Measurements from ENCODE around the gene CLTRN.

CLTRN gene

DNA sequence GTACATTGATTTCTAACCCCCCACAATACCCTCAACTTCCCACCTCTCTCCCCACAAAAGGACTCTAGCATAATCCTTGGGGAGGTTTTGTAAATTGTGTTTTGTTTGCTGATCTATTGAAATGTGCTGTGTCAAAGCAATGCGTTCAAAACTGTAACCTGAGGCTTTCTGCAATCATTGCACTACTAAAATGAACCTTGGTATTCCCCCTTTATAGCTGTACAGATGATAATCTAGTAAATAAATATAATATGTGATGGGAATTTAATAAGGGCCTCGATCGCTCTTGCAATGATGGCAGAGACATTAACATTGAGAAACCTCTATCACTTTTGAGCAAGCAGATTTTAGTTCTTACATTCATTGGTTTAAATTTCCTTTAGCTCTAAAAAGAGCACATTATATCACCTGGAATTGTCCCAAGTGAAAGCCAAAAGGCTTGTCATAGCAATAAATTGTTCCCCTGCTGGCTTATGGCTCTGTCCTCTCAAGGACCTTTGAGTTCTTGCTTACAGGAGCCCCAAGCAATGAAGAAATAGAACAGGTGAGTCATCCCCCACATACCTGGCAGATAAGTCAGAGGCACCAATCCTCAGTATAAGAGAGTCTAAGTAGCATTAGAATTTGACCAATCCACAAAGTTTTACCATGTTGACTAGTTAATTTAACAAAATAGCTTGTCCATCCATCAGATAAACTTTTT, 45.4 kb downstream of the CLTRN start:
- H3K9me3 Mint-ChIP-seq, result peaks cover 3% of the 10 kb centered on the region
- ATAC-seq, result no peak
- H3K36me3 Mint-ChIP-seq (ENCODE audit: low read depth), result no peaks in the 10 kb centered on the region
- H3K27me3 Mint-ChIP-seq, result no peaks in the 10 kb centered on the region
- no peak overlapping the region for H3K27ac Mint-ChIP-seq
- no peak for DNase-seq
- no peak overlapping the region for H3K4me3 Mint-ChIP-seq
- H3K4me1 Mint-ChIP-seq, result no peaks in the 10 kb centered on the region

DNA sequence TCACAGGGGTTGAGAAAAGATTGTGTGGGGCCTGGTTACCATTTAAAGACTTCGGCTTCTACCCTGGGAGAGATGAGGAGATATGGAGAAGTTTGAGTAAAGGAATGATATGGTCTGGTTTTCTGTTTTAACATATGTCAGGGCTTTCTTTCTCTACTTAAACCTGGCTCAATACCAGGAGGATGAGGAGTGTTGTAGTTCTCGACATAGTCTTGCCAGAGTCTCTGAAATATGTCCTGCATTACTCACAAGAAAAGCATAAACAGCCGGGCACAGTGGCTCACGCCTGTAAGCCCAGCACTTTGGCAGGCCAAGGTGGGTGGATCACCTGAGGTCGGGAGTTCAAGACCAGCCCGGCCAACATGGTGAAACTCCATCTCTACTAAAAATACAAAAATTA, 47.5 kb downstream of the CLTRN start:
- Mint-ChIP-seq H3K4me1 (no peaks in the 10 kb centered on the region), H3K9me3 (no peaks in the 10 kb centered on the region), H3K36me3 (ENCODE audit: low read depth) (no peaks in the 10 kb centered on the region), H3K27me3 (no peaks in the 10 kb centered on the region), H3K27ac (no peak overlapping the region), H3K4me3 (no peak overlapping the region)
- no peak for DNase-seq
- ATAC-seq, result no peak

DNA sequence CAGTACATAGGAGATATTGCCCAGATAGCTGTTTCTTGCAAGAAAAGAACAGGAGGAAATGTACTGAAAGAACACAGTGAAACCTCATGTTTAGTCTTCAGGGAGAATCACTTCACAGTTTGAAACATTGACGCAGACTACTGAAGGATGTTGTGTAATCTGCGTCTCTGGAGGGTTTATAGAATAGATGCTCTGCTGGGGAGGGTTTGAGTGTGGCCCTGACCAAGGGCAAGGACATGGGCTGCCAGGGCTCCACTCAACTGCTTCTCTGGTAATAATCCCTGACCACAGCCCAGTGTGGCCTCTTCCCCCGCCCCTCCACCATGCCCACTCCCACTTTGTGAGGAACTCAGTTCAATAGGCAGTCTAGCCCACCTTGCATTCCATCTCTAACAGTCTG, 48.1 kb downstream of the CLTRN start:
- Mint-ChIP-seq H3K9me3 (no peaks in the 10 kb centered on the region), H3K36me3 (ENCODE audit: low read depth) (no peaks in the 10 kb centered on the region), H3K27ac (no peak overlapping the region), H3K4me1 (no peaks in the 10 kb centered on the region), H3K4me3 (no peak overlapping the region), H3K27me3 (no peaks in the 10 kb centered on the region)
- no peak for ATAC-seq
- DNase-seq, result no peak

DNA sequence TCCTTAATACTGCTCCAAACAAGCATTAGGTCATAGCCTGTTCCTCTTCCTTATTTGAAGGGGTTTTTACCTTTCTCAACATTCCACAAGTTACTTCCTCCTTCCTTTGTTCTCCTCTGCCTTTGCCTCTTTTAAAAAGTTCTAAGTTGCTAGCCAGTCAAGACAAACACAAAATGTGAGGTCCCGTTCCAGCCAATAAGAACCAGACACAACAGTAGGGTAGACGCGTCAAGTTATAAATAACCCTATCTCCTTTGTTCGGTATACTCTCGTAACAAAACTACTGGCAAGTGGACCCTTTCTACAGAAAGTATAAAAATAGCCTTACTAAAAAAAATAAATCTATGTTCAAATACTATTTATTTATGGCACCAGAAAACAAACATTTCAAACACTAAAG, 57.5 kb downstream of the CLTRN start:
- DNase-seq, result no peak
- ATAC-seq, result no peak
- H3K27ac Mint-ChIP-seq, result no peak overlapping the region
- no peaks in the 10 kb centered on the region for H3K4me1 Mint-ChIP-seq
- H3K4me3 Mint-ChIP-seq, result no peak overlapping the region
- no peaks in the 10 kb centered on the region for H3K27me3 Mint-ChIP-seq
- H3K9me3 Mint-ChIP-seq, result no peaks in the 10 kb centered on the region
- H3K36me3 Mint-ChIP-seq (ENCODE audit: low read depth), result no peaks in the 10 kb centered on the region

DNA sequence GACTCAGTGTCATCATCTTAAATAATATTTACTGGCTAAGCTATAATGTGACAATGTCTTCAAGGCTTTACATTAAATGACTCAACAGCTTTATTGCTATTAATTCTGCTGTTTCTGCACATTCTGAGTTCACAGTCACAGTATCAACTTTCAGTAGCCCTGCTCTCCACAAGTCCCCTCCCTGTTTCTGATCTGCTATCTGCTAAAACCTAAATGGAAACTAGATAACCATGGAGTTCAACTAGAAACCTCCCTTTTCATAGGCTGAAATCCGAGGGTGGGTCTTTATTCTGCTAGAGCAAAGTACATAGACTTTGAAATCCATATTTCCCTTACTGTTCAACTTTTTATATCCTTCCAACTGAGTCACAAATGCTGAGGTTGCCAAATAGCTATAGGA, 58.5 kb downstream of the CLTRN start:
- Mint-ChIP-seq H3K4me1 (no peaks in the 10 kb centered on the region), H3K27me3 (no peaks in the 10 kb centered on the region), H3K36me3 (ENCODE audit: low read depth) (no peaks in the 10 kb centered on the region), H3K27ac (no peak overlapping the region), H3K4me3 (no peak overlapping the region), H3K9me3 (no peaks in the 10 kb centered on the region)
- ATAC-seq (no peak), DNase-seq (no peak)

DNA sequence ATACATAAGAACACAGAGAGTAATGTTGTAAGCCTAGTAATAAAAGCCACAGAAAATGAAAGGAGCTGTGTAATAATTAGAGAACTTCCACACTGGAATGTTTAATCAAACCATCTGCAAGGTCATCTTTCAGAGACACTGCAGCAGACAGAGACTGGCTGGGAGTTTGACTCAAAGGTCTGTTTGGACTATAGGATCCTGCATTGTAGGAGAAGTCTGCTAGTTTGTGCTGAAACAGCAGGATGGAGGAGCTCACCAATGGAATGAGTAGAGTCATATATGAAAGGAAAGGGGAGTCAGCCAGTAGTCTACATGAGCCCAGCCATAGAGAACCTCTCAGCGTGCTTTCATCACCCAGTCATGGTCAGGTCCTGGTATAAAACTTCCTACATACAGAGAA, 59.4 kb downstream of the CLTRN start:
- no peaks in the 10 kb centered on the region for H3K36me3 Mint-ChIP-seq (ENCODE audit: low read depth)

DNA sequence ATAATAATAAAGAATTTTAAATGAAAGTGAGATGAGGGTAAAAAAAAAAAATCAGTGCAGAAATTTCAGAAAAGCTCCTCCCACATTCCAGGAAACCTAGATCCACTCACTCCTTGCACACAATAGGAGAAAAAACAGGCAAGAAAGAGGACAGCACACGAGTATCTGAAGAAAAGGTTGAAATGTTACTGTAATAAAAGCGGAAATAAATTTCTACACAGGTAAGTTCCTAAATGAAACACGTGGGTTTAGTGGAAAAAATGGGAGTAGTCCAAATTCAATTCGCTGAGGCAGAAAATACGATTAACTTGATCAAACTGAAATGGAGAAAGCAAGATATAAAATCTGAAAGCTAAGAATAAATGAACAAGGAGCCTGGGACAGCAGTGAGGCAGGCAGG, 61.8 kb downstream of the CLTRN start:
- Mint-ChIP-seq H3K36me3 (ENCODE audit: low read depth) (no peaks in the 10 kb centered on the region), H3K9me3 (no peaks in the 10 kb centered on the region), H3K4me3 (no peak overlapping the region), H3K4me1 (no peaks in the 10 kb centered on the region), H3K27ac (no peak overlapping the region), H3K27me3 (no peaks in the 10 kb centered on the region)
- ATAC-seq (no peak), DNase-seq (no peak)

More for the DNA sequence above, 59.4 kb downstream of the CLTRN start:
- H3K9me3 Mint-ChIP-seq, result no peaks in the 10 kb centered on the region
- H3K4me1 Mint-ChIP-seq, result no peaks in the 10 kb centered on the region
- no peak overlapping the region for H3K4me3 Mint-ChIP-seq
- DNase-seq (no peak), ATAC-seq (no peak)
- no peak overlapping the region for H3K27ac Mint-ChIP-seq
- no peaks in the 10 kb centered on the region for H3K27me3 Mint-ChIP-seq

DNA sequence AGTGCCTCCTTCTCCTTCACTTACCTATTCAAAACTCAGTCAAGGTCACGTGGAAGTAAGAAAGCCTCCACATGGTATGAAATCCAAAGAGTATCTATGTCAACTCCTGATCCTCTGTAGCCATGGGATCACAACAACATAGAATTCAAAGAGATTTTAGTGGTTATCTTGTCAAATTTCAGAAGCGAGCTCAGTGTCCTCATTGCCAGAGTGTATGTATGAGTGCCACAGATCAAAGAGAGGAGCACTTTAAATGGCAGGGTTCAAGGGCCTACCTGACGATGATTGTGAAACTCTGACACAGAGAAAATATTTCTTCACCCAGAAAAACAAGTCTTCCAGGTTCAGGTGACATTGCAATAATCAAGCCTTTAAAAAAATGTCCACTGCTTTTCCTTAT, 62.7 kb downstream of the CLTRN start:
- Mint-ChIP-seq H3K9me3 (no peaks in the 10 kb centered on the region), H3K4me1 (no peaks in the 10 kb centered on the region), H3K27ac (no peak overlapping the region), H3K27me3 (no peaks in the 10 kb centered on the region), H3K4me3 (no peak overlapping the region), H3K36me3 (ENCODE audit: low read depth) (no peaks in the 10 kb centered on the region)
- ATAC-seq (no peak), DNase-seq (no peak)

DNA sequence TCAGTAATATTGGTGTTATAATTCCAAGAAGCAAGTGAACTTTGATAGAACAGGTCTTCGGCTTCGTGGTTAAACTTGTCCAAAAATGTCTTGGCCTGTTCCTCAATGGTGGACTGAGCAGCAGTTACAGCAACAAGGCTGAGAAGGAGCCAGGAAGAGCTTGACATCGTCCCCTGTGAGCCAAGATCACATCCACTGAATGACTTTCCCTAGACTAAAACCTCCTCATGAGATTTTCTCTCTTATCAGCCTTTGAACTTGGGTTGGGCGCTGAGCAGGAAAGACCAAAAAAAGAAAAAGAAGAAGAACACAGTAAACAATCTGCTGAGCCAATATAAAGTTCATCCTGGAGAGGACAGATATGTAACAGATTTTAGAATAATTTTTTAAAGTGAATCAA, 63.9 kb downstream of the CLTRN start, which contains the start of gene ACE2:
TSS of gene ACE2 (minus strand) at position 216 of the 400 bp plus-strand sequence. CDS start at position 167, 49 bp downstream.
- Mint-ChIP-seq H3K4me1 (no peaks in the 10 kb centered on the region), H3K36me3 (ENCODE audit: low read depth) (no peaks in the 10 kb centered on the region), H3K27me3 (no peaks in the 10 kb centered on the region), H3K27ac (no peak within 1 kb of the TSS), H3K9me3 (no peaks in the 10 kb centered on the region), H3K4me3 (no peak within 1 kb of the TSS)
- DNase-seq (no peak), ATAC-seq (no peak)

DNA sequence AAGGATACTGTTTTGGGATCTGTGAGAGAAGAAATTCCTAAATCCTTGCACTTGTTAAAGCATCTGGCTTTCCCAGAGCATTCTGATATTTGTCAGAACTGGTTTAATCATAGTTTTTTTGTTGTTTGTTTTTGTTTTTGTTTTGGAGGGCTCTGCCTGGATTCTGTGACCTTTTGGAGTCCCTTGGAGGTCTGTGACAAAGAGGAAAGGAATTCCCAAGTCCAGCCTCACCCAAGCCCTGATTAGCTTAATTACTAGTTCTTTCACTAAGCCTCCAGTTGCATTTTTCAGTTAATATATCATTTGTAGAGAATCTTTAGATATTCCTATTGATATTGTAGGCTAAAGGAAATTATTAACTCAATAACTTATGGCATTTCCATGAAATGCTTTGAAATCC, 64.6 kb downstream of the CLTRN start:
- Mint-ChIP-seq H3K9me3 (no peaks in the 10 kb centered on the region), H3K27me3 (no peaks in the 10 kb centered on the region), H3K4me1 (no peaks in the 10 kb centered on the region), H3K27ac (no peak overlapping the region), H3K36me3 (ENCODE audit: low read depth) (no peaks in the 10 kb centered on the region), H3K4me3 (no peak overlapping the region)
- DNase-seq (no peak), ATAC-seq (no peak)

DNA sequence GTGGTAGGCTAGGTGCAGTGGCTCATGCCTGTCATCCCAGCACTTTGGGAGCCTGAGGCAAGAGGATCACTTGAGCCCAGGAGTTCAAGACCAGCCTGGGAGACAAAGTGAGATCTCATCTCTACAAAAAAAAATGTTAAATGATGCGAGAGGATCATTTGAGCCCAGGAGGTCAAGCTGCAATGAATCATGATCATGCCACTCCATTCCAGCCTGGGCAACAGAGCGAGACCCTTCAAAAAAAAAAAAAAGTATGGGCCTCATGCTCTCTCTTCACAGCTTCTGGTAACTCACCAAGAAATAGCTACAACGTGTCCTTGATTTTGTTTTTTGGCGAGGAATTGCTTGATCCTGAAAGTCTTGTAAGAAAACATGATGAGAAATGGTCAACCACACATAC, 65.1 kb downstream of the CLTRN start:
- H3K27me3 Mint-ChIP-seq, result no peaks in the 10 kb centered on the region
- H3K36me3 Mint-ChIP-seq (ENCODE audit: low read depth), result no peaks in the 10 kb centered on the region
- ATAC-seq, result no peak

DNA sequence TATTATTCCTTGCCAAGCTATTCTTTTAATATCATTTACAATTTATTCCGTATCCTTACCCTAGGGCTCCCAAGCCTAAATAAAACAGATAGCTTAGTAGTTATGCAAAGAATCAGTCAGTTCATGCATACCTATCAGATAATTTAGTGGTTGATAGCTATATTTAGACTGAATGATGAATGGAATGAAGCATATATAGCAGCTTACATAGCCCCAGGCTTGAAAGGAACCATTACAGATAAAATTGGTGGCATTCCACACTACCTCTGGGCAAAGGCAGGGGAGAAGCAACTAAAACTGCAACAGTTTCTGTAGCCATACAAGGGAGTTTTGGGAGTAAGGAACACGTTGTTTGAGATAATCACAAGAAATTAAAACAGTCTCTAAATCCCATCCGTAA, 66.6 kb downstream of the CLTRN start:
- no peaks in the 10 kb centered on the region for H3K9me3 Mint-ChIP-seq
- H3K27me3 Mint-ChIP-seq, result peaks cover 5% of the 10 kb centered on the region
- no peak for DNase-seq
- no peak for ATAC-seq
- no peak overlapping the region for H3K27ac Mint-ChIP-seq
- no peaks in the 10 kb centered on the region for H3K36me3 Mint-ChIP-seq (ENCODE audit: low read depth)
- H3K4me1 Mint-ChIP-seq, result no peaks in the 10 kb centered on the region
- no peak overlapping the region for H3K4me3 Mint-ChIP-seq

More for the DNA sequence above, 65.1 kb downstream of the CLTRN start:
- H3K4me3 Mint-ChIP-seq, result no peak overlapping the region
- no peak for DNase-seq
- H3K27ac Mint-ChIP-seq, result no peak overlapping the region
- H3K9me3 Mint-ChIP-seq, result no peaks in the 10 kb centered on the region
- no peaks in the 10 kb centered on the region for H3K4me1 Mint-ChIP-seq

DNA sequence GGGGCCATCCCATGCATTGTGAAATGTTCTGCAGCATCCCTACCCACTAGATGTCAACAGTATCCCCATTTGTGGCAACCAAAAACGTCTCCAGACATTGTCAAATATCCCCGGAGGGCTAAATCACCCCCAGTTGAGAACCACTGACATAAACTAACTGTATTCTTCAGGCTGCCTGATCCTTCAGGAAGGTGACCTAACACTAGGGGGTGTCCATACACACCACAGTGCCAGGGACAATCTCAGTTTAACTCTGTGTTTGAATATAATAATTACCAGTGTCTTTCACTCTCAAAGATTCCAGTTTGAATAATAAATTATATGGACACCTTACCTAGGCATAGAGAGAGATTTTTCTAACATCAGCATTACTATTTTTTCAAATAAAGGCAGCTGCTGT, 70.2 kb downstream of the CLTRN start:
- Mint-ChIP-seq H3K4me3 (no peak overlapping the region), H3K27me3 (peaks cover 6% of the 10 kb centered on the region), H3K27ac (no peak overlapping the region), H3K4me1 (no peaks in the 10 kb centered on the region), H3K9me3 (no peaks in the 10 kb centered on the region), H3K36me3 (ENCODE audit: low read depth) (no peaks in the 10 kb centered on the region)
- DNase-seq (no peak), ATAC-seq (no peak)

DNA sequence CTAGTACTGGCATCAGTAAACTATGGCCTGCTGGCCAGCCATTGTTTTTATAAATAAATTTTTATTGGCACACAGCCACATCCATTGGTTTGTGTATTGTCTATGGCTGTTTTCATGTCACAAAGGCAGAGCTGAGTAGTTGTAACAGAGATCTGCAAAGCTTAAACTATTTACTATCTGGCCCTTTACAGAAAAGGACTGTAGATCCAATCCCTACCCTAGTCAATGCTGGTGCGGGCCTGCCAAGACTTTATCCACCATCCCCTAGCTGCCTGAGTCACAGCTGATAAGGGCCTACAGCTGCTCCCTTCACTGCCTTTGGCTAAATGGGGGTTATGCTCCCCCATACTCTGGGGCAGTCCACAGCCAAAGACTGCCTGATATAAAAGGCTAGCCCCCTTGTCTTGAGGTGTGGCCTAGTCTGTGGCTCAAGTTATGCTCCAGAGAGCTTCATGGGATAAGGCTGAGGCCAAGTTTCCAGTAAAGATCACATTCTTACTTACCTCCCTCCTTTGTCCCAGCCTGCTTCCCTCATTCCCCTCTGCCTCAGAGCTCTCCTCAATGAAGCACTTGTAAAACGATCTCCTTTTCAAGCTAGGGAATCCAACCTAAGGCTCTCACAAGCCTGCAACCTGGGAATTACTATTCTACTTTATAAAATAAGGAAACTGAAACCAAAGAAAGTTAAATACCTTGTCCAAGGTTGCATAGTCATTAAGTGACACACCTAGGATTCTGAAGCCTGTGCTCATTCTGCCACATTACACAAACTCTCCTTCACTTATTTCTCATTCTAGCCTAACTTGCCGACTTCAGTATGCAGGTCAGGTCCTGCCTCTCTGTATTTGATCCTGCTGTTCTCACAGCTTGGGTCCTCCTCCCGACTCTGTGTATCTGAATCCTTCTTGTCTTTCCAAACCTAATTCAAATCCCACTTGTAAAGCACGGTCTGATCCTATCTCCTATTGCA, 84.5 kb downstream of the CLTRN start:
- H3K27ac Mint-ChIP-seq, result no peak overlapping the region
- no peaks in the 10 kb centered on the region for H3K36me3 Mint-ChIP-seq (ENCODE audit: low read depth)
- H3K9me3 Mint-ChIP-seq, result no peaks in the 10 kb centered on the region
- H3K27me3 Mint-ChIP-seq, result peaks cover 1% of the 10 kb centered on the region
- no peak overlapping the region for H3K4me3 Mint-ChIP-seq
- DNase-seq (no peak), ATAC-seq (no peak)
- no peaks in the 10 kb centered on the region for H3K4me1 Mint-ChIP-seq
